HepG2 (cell line): Measurements from ENCODE around the gene TBRG1. TPM values are rescaled to one million over a fixed set of nuclear protein-coding genes. Genes with fewer than 3 reads are reported as not detected.

Source experiments
- ATAC-seq: fragments of 200-7000 bp; cut with Tn5 transposase; 3 replicates; pipeline ENCODE4 v1.9.1; 2020; ENCODE audit warnings: mild to moderate bottlenecking, moderate library complexity
- BruUV-seq: library from RNA; stranded (reverse); fragments of 400-500 nt; replicated peaks from 2 replicates; lab custom pipeline; 2021; lab: Mats Ljungman, UMichigan
- CTCF ChIA-PET: fragments of 300-600 bp; formaldehyde crosslinking; extraction: SDS; loops from one replicate; lab custom pipeline; 2021; ENCODE audit warnings: low total read pairs, inconsistent platforms, low intra/inter-chr PET ratio; lab: Yijun Ruan, JAX
- POLR2A ChIA-PET: fragments of 350-600 bp; sonication (Branson Sonifier 250); formaldehyde crosslinking; loops from one replicate; lab custom pipeline; 2020; ENCODE audit warnings: antibody characterized with exemption, inconsistent platforms; lab: Yijun Ruan, JAX
- DNase-seq: peaks from one replicate; pipeline ENCODE4 v3.0.0-alpha.2; 2015; ENCODE audit warnings: low spot score
- FAIRE-seq: peaks from 3 replicates; lab custom pipeline; 2011; peaks lifted over from hg19 to GRCh38; lab: Jason Lieb, UNC
- H2AFZ ChIP-seq: one replicate; pipeline ENCODE4 v1.6.1; 2011; ENCODE audit warnings: low read length, inconsistent platforms
- H3K27ac ChIP-seq: fragments of 300-600 bp; 3 replicates; pipeline ENCODE4 v1.8.0; 2011; ENCODE audit warnings: mixed run types, mild to moderate bottlenecking, mixed read lengths, low read length, inconsistent platforms; ENCODE audit not compliant: insufficient read depth; ENCODE audit errors: extremely low read length
- H3K27me3 ChIP-seq, 2 experiments: fragments of 200-600 bp in 1 of 2; 2 replicates in 1 of 2; 3 replicates in 1 of 2; pipeline versions ENCODE4 v1.6.0 to v1.8.0; 2011; ENCODE audit warnings: low read length in 2 of 2, mild to moderate bottlenecking in 2 of 2, moderate library complexity in 2 of 2, inconsistent platforms in 1 of 2; ENCODE audit not compliant: insufficient read depth in 2 of 2, control insufficient read depth in 1 of 2
- H3K36me3 ChIP-seq, 2 experiments: fragments of 200-600 bp in 1 of 2; replicated peaks in 1 of 2; 2 replicates in 1 of 2; 3 replicates in 1 of 2; pipeline versions ENCODE4 v1.5.1 to v1.8.0; 2011; ENCODE audit warnings: low read length in 2 of 2, inconsistent platforms in 1 of 2; ENCODE audit not compliant: insufficient read depth in 2 of 2, control insufficient read depth in 1 of 2
- H3K4me1 ChIP-seq: 2 replicates; pipeline ENCODE4 v1.5.1; 2012; ENCODE audit warnings: low read length, inconsistent platforms; ENCODE audit not compliant: insufficient read depth
- H3K4me2 ChIP-seq: 2 replicates; pipeline ENCODE4 v1.6.0; 2011; ENCODE audit warnings: low read depth, low read length, inconsistent platforms
- H3K4me3 ChIP-seq, 3 experiments: fragments of 200-600 bp in 1 of 3; sonication (generic), shearing (Covaris generic) in 1 of 3; replicated peaks in 1 of 3; 2 replicates each; pipeline ENCODE4 v1.5.1; 2011 to 2016; ENCODE audit warnings: low read length in 3 of 3, inconsistent platforms in 2 of 3, low read depth in 2 of 3, mild to moderate bottlenecking in 2 of 3, control low read depth in 1 of 3, mixed read lengths in 1 of 3; ENCODE audit not compliant: insufficient read depth in 1 of 3
- H3K79me2 ChIP-seq: one replicate; pipeline ENCODE4 v1.6.1; 2011; ENCODE audit warnings: low read length, inconsistent platforms; ENCODE audit not compliant: insufficient read depth
- H3K9ac ChIP-seq: 2 replicates; pipeline ENCODE4 v1.6.0; 2011; ENCODE audit warnings: mild to moderate bottlenecking, low read depth, low read length, inconsistent platforms; ENCODE audit not compliant: insufficient read depth
- H3K9me3 ChIP-seq: 2 replicates; pipeline ENCODE4 v1.5.1; 2012; ENCODE audit warnings: mild to moderate bottlenecking, low read length
- H4K20me1 ChIP-seq: 2 replicates; pipeline ENCODE4 v1.6.0; 2011; ENCODE audit warnings: inconsistent platforms, mild to moderate bottlenecking, low read length, moderate library complexity; ENCODE audit not compliant: insufficient read depth
- ARID2 ChIP-seq: sonication (generic); formaldehyde crosslinking; IDR thresholded peaks from 2 replicates; pipeline ENCODE4 v1.8.1; 2022; ENCODE audit warnings: mild to moderate bottlenecking, missing genetic modification reagents, borderline replicate concordance
- RFX1 ChIP-seq: fragments of 450-650 bp; IDR thresholded peaks from 2 replicates; pipeline ENCODE4 v1.6.1; 2017
- SIX1 ChIP-seq: sonication (generic); formaldehyde crosslinking; IDR thresholded peaks from 2 replicates; pipeline ENCODE4 v1.4.0; 2020; ENCODE audit warnings: missing genetic modification reagents, borderline replicate concordance
- ZFP90 ChIP-seq: sonication (generic); formaldehyde crosslinking; IDR thresholded peaks from 2 replicates; pipeline ENCODE4 v1.8.0; 2022; ENCODE audit warnings: missing genetic modification reagents, mild to moderate bottlenecking, inconsistent platforms, borderline replicate concordance
- ZNF17 ChIP-seq: sonication (generic); formaldehyde crosslinking; IDR thresholded peaks from 2 replicates; pipeline ENCODE4 v1.5.0; 2020; ENCODE audit warnings: mild to moderate bottlenecking, missing genetic modification reagents
- ZNF781 ChIP-seq: sonication (generic); formaldehyde crosslinking; IDR thresholded peaks from 2 replicates; pipeline ENCODE4 v1.5.1; 2020; ENCODE audit warnings: borderline replicate concordance, mild to moderate bottlenecking, missing genetic modification reagents; ENCODE audit errors: not compliant biosample characterization
- WGBS: methylation state at CpG from one replicate; pipeline ENCODE4 v1.1.6; 2017; ENCODE audit warnings: low lambda C conversion rate; 5-methylcytosine and 5-hydroxymethylcytosine counted together
- in situ Hi-C: cut with HindIII; loops from 2 replicates; pipeline ENCODE4 v1.10.0; 2017; ENCODE audit warnings: low pct_unique_long_range_greater_than_20kb; ENCODE audit not compliant: extremely low pct_ligation_motif_present
- intact Hi-C: fragments of 100-400 bp; cut with micrococcal nuclease; formaldehyde crosslinking; loops from one replicate; pipeline ENCODE4 v1.10.0; 2022; ENCODE audit not compliant: unreplicated experiment
- polyA plus RNA-seq, 8 experiments: library from polyadenylated mRNA; depleted of rRNA in 3 of 8; stranded (reverse) in 7 of 8; unstranded in 1 of 8; fragments of >200 nt; fragmentation: Illumina TruSeq in 4 of 8; extraction: Trizol in 4 of 8; gene quantifications; 2 replicates each; pipeline versions ENCODE4 v1.2.1 to v1.2.3, GENCODE V29; 2011 to 2016; ENCODE audit warnings: low read depth in 4 of 8, missing spikeins in 1 of 8, mixed read lengths in 1 of 8; ENCODE audit not compliant: insufficient read depth in 1 of 8
- total RNA-seq, 5 experiments: library from RNA; depleted of rRNA; stranded (reverse); fragments of >200 nt; fragmentation: Illumina TruSeq; extraction: Trizol; gene quantifications; 2 replicates each; pipeline ENCODE4 v1.2.3, GENCODE V29; 2016; ENCODE audit warnings: low read depth in 1 of 5
- TF ChIP-seq, protein P1 (sequence below): IDR thresholded peaks from 2 replicates; pipeline ENCODE4 v1.6.1; 2016; ENCODE audit warnings: low read depth

The TBRG1 gene
- total and polyA plus RNA-seq, 2 of the 13 experiments (the other 11 are each of a cell fraction or from before 2014, with no cell fraction given) = 21.7 to 25.6 TPM

DNA sequence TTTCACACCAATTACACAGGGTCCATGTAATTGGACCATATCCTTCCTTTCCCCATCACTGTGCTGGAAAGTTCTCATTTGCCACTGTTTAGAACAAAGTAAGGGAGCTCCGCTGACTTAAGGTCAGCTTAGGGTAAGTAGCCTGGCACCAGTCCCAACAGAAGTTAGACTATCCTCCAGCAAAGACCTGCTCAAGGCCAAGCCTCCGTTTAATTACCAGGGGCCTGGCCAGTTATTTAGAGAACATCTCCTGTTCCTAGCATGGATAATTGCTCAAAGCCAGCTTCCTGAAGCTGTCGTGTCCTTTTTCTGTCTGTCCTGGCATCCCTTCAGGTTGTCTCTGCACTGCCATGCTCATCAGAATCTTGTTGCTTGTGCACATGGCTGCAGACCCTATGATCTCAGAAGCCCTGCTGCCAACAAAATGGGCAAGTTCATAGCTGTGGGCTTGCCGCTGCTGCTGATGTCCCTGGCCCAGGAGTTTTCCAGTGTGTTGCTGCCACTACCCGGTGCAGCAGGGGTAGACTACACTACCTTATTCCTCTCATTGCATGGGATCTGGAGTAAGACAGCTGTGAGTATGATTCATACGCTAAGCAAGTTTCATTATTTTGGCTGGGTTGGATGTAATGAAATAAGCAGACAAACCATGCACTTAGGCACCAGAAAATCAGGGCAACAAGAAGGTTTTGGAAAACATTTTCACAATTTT is 44.8 kb upstream of the TBRG1 start:
- no peaks in the 10 kb centered on the region for H4K20me1 ChIP-seq
- FAIRE-seq = no peak
- BruUV-seq = no TSS peak
- no peak overlapping the region for H3K4me2 ChIP-seq
- ATAC-seq = no peak
- no peak overlapping the region for H3K27ac ChIP-seq
- 23% methylated on average over 4 of the region's 6 CpGs for WGBS
- H3K79me2 ChIP-seq = no peaks in the 10 kb centered on the region
- intact Hi-C loops (no loop called here), in situ Hi-C loops (no loop called here)
- H3K36me3 ChIP-seq = no peaks in the 10 kb centered on the region
- H3K9ac ChIP-seq = no peak overlapping the region
- POLR2A ChIA-PET = no interaction called here
- no peak overlapping the region for H3K4me3 ChIP-seq
- H3K4me1 ChIP-seq = no peaks in the 10 kb centered on the region
- no peak for DNase-seq
- H3K9me3 ChIP-seq = no peaks in the 10 kb centered on the region
- H2AFZ ChIP-seq = no peak overlapping the region
- peaks cover 0 to 9% of the 10 kb centered on the region in 2 experiments; a peak in 2 of 5 replicates for H3K27me3 ChIP-seq
- CTCF ChIA-PET = no interaction called here
- TF ChIP-seq RFX1 = no peak
- TF ChIP-seq, protein P1, sequence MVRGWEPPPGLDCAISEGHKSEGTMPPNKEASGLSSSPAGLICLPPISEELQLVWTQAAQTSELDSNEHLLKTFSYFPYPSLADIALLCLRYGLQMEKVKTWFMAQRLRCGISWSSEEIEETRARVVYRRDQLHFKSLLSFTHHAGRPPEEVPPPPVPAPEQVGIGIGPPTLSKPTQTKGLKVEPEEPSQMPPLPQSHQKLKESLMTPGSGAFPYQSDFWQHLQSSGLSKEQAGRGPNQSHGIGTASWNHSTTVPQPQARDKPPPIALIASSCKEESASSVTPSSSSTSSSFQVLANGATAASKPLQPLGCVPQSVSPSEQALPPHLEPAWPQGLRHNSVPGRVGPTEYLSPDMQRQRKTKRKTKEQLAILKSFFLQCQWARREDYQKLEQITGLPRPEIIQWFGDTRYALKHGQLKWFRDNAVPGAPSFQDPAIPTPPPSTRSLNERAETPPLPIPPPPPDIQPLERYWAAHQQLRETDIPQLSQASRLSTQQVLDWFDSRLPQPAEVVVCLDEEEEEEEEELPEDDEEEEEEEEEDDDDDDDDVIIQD (CRISPR knock-in tag) = no peak
- TF ChIP-seq ZNF781 = no peak
- TF ChIP-seq ARID2 (CRISPR knock-in tag) = no peak
- TF ChIP-seq SIX1 (CRISPR knock-in tag) = no peak
- no peak for TF ChIP-seq ZNF17 (CRISPR knock-in tag)
- TF ChIP-seq ZFP90 = no peak
